ENCODE data around the gene PER1.

PER1 gene

GRCh38 chr17:8142158-8142886 is 9.9 kb downstream of the PER1 start:
- H3K4me3 ChIP-seq (ENCODE audit: low read depth, low read length): no peak overlapping the region
- TF ChIP-seq CTCF (IDR thresholded peaks at IDR 0.05; ENCODE audit: insufficient read depth, low read depth, low read length, missing control alignments): no peak
- DNase-seq (ENCODE audit: low read depth): no peak

- H3K4me3 ChIP-seq (ENCODE audit: low read depth, low read length): no peak overlapping the region
- no peak for TF ChIP-seq CTCF (IDR thresholded peaks at IDR 0.05; ENCODE audit: insufficient read depth, low read depth, low read length, missing control alignments)
- DNase-seq (ENCODE audit: low read depth): no peak
Measured at GRCh38 chr17:8141741-8142140, 10.5 kb downstream of the PER1 start.

- no peak for DNase-seq (ENCODE audit: low read depth)
- H3K4me3 ChIP-seq (ENCODE audit: low read depth, low read length): no peak overlapping the region
- no peak for TF ChIP-seq CTCF (IDR thresholded peaks at IDR 0.05; ENCODE audit: insufficient read depth, low read depth, low read length, missing control alignments)
Measured at GRCh38 chr17:8141045-8141444, 11.2 kb downstream of the PER1 start.

GRCh38 chr17:8140065-8141029 is 11.9 kb downstream of the PER1 start:
- no peak overlapping the region for H3K4me3 ChIP-seq (ENCODE audit: low read depth, low read length)
- no peak for DNase-seq (ENCODE audit: low read depth)
- no peak for TF ChIP-seq CTCF (IDR thresholded peaks at IDR 0.05; ENCODE audit: insufficient read depth, low read depth, low read length, missing control alignments)

GRCh38 chr17:8138672-8139371 is 13.4 kb downstream of the PER1 start:
- peak; percentile 80 for TF ChIP-seq CTCF (IDR thresholded peaks at IDR 0.05; ENCODE audit: insufficient read depth, low read depth, low read length, missing control alignments)
- peak overlapping the region; percentile 77 for H3K4me3 ChIP-seq (ENCODE audit: low read depth, low read length)
- DNase-seq (ENCODE audit: low read depth): peak; percentile 97

- no peak for DNase-seq (ENCODE audit: low read depth)
- no peak for TF ChIP-seq CTCF (IDR thresholded peaks at IDR 0.05; ENCODE audit: insufficient read depth, low read depth, low read length, missing control alignments)
- peak overlapping the region; percentile 77 for H3K4me3 ChIP-seq (ENCODE audit: low read depth, low read length)
Measured at GRCh38 chr17:8138374-8138671, 13.9 kb downstream of the PER1 start.
